Kidney (tissue), 14 donors: ENCODE data around the gene DMAC2L. TPM values are rescaled to one million over a fixed set of nuclear protein-coding genes. Genes with fewer than 3 reads are reported as not detected.

Source experiments
- DNase-seq, 5 donors: peaks; one replicate each; pipeline ENCODE4 v3.0.0-alpha.2; 2013 to 2020
- FAIRE-seq: peaks from 2 replicates; lab custom pipeline; 2012; peaks lifted over from hg19 to GRCh38; lab: Jason Lieb, UNC
- H3K27ac ChIP-seq, 2 donors: one replicate each; pipeline ENCODE4 v1.7.0; 2013; ENCODE audit warnings: low read depth in 2 of 2, low read length in 2 of 2, inconsistent platforms in 1 of 2
- H3K27me3 ChIP-seq: one replicate; pipeline ENCODE4 v1.7.1; 2013; ENCODE audit warnings: low read length, inconsistent platforms; ENCODE audit not compliant: control insufficient read depth, insufficient read depth
- H3K36me3 ChIP-seq, 3 donors: one replicate each; pipeline versions ENCODE4 v1.7.0 to v1.7.1; 2013; ENCODE audit warnings: low read length in 3 of 3, control low read depth in 1 of 3, inconsistent platforms in 1 of 3; ENCODE audit not compliant: insufficient read depth in 3 of 3, control insufficient read depth in 2 of 3
- H3K4me1 ChIP-seq, 3 donors: one replicate each; pipeline versions ENCODE4 v1.7.0 to v1.7.1; 2013; ENCODE audit warnings: low read length in 3 of 3, inconsistent platforms in 1 of 3, low read depth in 1 of 3; ENCODE audit not compliant: control insufficient read depth in 2 of 3, insufficient read depth in 2 of 3
- H3K4me3 ChIP-seq, 3 donors: one replicate each; pipeline versions ENCODE4 v1.7.0 to v1.8.1; 2013; ENCODE audit warnings: low read length in 3 of 3, control low read depth in 1 of 3, inconsistent platforms in 1 of 3
- H3K9ac ChIP-seq, 3 donors: one replicate each; pipeline versions ENCODE4 v1.7.0 to v1.7.1; 2013; ENCODE audit warnings: low read length in 3 of 3, control low read depth in 1 of 3, inconsistent platforms in 1 of 3
- H3K9me3 ChIP-seq, 3 donors: one replicate each; pipeline versions ENCODE4 v1.7.0 to v1.7.1; 2013; ENCODE audit warnings: low read length in 3 of 3, control low read depth in 1 of 3, inconsistent platforms in 1 of 3; ENCODE audit not compliant: control insufficient read depth in 2 of 3, insufficient read depth in 1 of 3
- CTCF ChIP-seq: IDR thresholded peaks from 3 replicates; pipeline ENCODE4 v1.5.1; 2012; ENCODE audit warnings: mild to moderate bottlenecking, moderate library complexity, borderline replicate concordance; ENCODE audit not compliant: insufficient read depth; ENCODE audit errors: extremely low read depth
- intact Hi-C: fragments of 100-400 bp; cut with DNase I; formaldehyde crosslinking; loops from one replicate; pipeline ENCODE4 v1.11.1; 2022
- polyA plus RNA-seq: library from polyadenylated mRNA; stranded (reverse); fragments of 350-450 nt; fragmentation: Illumina TruSeq; extraction: RNeasy Lipid Tissue Mini Kit (QIAGEN cat#74804); gene quantifications from one replicate; pipeline ENCODE4 v1.2.3, GENCODE V29; 2014; ENCODE audit warnings: low read depth, low replicate concordance; ENCODE audit not compliant: insufficient read depth
- total RNA-seq: library from RNA; stranded (reverse); fragmentation: NEBNext Ultra II Directional; extraction: Animal tissue kit (Norgen Biotek cat#: 25700); gene quantifications from one replicate; pipeline ENCODE4 v1.2.1, GENCODE V29; 2021
- donor health status: control.
- donor health status: control.
- donor health status: control.
- donor health status: control.
- donor health status: control.
- donor health status: DM: yes; HTN: yes; CAD: no.
- donor health status: Normal renal cell carcinoma (clear cell type).

Gene DMAC2L
- total and polyA plus RNA-seq, 2 donors from 2014 or later = 23.7 to 27.3 TPM

GRCh38 chr14:50321009-50321660 is 9.0 kb downstream of the DMAC2L start:
- FAIRE-seq = peak; percentile 52
- Histone ChIP-seq H3K9ac (peak overlapping the region in 2 of 3 donors; percentile 0 to 54), H3K4me1 (peaks cover 0 to 4% (median 2%) of the 10 kb centered on the region in 3 donors), H3K9me3 (no peaks in the 10 kb centered on the region), H3K4me3 (peak overlapping the region; percentile 6 to 58 (median 48)), H3K36me3 (peaks cover 0 to 2% (median 0%) of the 10 kb centered on the region in 3 donors), H3K27me3 (no peaks in the 10 kb centered on the region), H3K27ac (peak overlapping the region in 1 of 2 donors; percentile 79)
- intact Hi-C loops = no loop called here
- TF ChIP-seq CTCF = peak; percentile 87
- DNase-seq = peak in 4 of 5 donors; percentile 66 to 92 (median 82)

- Histone ChIP-seq H3K9ac (no peak overlapping the region), H3K36me3 (peaks cover 0 to 28% (median 20%) of the 10 kb centered on the region in 3 donors), H3K4me1 (peaks cover 5 to 16% (median 10%) of the 10 kb centered on the region in 3 donors), H3K4me3 (no peak overlapping the region), H3K27ac (no peak overlapping the region), H3K9me3 (no peaks in the 10 kb centered on the region), H3K27me3 (no peaks in the 10 kb centered on the region)
- TF ChIP-seq CTCF = no peak
- DNase-seq (no peak), FAIRE-seq (no peak)
- intact Hi-C loops = no loop called here
Measured at GRCh38 chr14:50331596-50331995, 19.5 kb downstream of the DMAC2L start.

- H3K27me3 ChIP-seq = no peaks in the 10 kb centered on the region
- no peak for DNase-seq
- peaks cover 0 to 25% (median 18%) of the 10 kb centered on the region in 3 donors for H3K36me3 ChIP-seq
- H3K9ac ChIP-seq = no peak overlapping the region
- no peak overlapping the region for H3K4me3 ChIP-seq
- TF ChIP-seq CTCF = no peak
- peaks cover 5 to 16% (median 10%) of the 10 kb centered on the region in 3 donors for H3K4me1 ChIP-seq
- H3K27ac ChIP-seq = no peak overlapping the region
- FAIRE-seq = no peak
- intact Hi-C loops = no loop called here
- H3K9me3 ChIP-seq = no peaks in the 10 kb centered on the region
Measured at GRCh38 chr14:50333014-50333509, 20.9 kb downstream of the DMAC2L start.
